COLO829 (cell line): Measurements from ENCODE around the gene FOXO6.

Experiments
- DNase-seq: peaks from one replicate; pipeline ENCODE4 v3.0.0; 2012; ENCODE audit warnings: low spot score

The FOXO6 gene

DNA sequence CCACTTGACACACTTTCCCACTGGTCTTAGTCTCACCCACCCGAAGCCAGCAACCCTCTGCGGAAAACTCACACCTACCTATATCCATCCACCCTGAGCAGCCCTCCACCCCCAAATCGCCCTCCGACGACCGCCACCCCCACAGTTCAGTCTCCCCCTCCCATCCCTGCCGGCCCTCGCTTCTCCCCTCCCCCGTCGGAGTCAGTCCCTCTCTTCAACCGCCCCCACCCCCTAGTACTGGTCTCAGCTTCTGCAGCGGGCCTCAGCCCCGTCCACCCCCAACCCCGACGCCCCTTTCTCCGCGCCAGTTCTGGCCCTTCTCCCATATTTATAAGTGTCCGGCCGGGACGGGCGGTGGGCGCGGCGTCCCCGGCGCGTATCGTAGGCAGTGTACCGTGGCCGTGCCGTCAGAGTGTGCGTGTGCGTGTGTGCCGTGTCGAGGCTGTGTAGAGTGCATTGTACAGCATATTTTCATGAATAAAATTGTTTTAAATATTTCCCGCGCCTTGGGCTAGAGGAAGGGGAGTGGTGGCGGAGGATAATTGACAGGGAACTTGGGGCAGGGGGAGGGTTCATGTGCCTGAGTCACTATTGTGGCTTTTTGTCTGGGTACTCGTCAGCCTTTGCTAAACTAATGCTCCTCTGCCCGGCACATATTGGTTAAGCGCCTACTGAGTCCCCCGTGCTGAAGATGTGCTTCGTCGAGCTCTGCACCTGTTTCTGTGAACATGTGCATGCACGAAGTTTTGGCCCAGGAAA, 22.0 kb downstream of the FOXO6 start:
- no peak for DNase-seq

DNA sequence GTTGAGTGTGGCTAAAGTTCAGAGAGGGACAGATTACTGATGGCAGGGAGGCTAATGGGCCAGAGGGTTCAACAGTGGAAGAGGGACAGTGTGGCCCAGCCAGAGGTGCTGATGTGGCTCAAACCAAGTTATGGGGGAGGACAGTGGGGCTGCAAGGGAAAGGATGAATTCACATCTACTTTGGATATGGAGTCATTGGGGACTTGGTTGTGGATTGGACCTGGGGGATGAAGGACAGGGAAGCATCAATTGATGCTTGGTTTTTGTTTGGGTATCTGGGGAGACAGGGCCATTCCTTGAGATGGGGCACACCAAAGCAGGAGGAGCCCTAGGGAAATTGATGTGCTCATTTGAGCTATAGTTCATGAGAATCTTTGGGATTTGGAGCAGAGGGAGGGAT, 23.3 kb downstream of the FOXO6 start:
- no peak for DNase-seq

DNA sequence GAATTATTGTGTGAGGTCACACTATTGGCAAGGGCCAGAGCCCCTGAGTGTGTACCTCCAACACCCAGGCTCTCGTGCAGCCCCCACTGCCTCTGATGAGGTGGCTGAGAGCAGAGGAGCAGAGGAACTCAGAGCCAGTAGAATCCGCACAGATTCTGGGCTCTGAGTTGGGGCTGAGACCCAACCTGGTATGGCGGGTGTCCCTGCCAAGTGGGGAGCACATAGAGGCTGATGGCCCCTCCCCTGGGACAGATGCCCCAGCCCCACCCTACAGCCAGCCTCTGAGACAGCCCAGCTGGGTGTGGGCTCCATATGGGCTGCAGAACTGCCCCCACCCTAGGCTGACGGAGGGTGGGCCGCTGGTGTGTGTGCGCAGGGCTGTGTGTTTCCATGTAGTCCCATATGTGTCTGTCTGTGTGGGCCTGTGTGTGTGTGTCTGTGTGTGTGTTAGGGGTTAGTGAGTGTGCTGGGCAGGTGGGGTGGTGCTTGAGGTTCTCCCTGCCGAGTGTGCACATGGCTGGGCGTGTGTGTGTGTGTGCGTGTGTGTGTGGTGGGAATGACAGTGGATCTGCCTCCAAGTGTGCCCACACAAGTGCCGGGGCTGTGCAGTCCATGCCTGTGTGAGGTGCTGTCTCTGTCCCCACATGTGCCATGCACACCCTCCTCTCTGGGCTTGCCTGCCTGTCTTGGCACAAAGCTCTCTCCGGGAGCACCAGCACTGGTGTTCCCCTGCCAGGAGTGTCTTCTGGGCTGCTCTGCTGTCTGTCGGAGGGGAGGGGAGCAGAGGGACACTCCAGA, 24.4 kb downstream of the FOXO6 start:
- no peak for DNase-seq

DNA sequence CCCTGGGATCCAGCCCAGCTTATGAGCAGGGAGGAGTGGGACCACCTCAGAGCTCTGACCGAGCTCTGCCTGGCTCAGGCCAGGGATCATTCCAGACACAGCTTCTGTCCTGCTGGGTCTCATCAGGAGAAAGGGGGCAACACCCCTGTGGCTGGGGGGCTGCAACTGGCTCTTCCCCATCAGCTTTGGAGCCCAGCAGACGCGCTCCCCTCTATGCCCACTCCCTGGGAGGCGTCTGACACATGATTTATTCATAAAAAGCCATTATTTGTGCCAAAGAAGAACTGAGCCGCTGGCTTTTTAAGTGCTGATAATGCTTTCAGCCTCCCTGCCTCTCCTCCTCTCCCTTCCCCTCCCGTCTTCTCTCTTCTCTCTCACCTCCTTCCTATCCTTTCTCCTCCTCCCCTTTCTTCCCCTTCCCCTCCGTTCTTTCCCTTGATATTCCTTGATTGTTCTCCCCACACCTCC, 25.0 kb downstream of the FOXO6 start:
- DNase-seq: no peak

DNA sequence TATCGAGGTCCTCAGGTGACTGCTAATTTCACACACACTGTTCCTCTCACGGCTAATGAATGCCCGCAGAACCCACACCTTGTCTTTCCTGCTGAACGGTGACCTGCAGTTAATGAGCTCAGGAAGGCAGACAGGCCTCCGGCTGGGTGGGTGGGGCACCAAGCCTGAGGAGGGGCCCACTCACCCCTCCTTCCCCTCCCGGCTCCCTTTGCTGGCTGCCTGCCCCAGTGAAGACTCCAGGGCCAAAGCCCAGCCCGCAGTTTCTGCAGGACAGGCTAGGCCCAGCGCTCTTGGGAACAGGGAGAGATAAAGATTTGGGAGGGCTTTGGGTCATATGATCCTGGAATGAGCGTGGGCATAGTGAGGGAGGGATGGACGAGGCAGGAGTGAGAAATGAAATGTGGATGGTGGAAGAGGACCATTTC, 26.4 kb downstream of the FOXO6 start:
- no peak for DNase-seq

DNA sequence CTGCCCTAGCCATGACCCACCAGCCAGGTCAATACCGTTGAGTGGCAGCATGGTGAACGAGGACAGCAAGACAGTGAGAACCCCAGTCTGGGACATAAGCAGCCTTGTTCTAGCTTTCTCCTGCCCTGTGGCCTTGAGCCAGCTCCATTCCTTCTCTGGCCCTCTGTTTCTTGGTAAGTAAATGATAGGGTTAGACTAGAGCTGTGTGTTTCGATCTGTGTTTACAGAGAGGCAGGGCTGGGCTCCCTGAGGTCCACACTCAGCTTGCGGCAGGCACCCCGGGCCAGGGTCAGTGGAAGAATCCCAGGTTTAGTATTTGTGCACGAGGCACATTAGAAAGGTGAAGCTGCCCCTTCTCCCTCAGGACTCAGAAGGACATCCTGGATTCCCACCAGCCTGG, 27.3 kb downstream of the FOXO6 start:
- no peak for DNase-seq

DNA sequence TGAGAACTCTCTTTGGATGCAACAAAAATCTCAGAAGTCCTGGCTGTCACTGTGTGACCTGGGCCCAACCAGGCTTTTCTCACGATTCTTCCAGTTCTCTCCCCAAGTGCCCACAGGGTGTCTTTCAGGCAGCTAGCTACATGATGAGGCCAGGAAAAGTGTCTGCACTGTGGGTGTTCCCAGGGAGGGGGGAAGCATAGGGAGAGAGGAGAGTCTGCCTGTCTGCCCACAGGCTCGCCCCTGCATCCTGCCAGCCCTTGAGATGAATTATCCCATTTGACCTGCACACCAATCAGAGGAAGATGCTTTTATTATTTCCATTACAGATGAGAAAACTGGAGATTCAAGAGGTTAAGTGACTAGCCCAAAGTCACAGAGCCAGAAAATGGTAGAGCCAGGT, 27.8 kb downstream of the FOXO6 start:
- no peak for DNase-seq

DNA sequence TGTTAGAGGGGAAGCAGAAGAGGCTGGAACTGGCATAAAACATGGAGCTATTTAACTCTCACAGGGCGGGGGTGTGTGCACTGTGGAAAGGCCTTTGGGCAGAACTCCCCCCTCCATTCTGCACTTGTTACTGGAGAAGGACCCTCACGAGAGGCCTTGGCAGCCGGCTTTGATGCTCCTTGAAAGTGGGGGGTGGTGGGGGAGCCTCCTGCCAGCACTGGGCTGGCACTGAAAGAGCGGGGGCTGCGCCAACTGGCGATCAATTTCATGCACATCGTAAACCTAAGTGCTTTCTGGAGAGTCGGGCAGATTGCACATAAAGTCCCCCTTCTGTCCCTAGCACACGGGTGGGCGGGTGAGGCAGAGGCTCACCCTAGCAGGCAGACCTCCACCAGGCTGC, 28.9 kb downstream of the FOXO6 start:
- DNase-seq: no peak

DNA sequence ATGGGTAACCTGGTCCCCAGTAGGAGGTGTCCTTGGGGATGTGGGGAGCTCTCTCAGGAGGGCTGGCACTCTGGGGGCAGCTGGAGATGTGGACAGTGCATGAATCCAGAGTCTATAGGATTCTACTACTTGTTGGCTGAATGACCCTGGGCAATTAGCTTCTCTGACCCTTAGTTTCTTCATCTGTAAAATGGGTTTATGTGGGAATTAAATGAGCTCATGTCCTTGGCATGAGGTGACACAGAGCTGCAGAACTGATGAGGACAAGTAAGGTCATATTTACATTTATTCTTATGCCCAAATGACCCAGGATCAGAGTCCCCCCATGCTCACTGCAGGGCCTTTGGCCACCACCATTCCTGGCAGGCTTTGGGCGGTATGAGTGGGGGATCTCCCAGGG, 29.3 kb downstream of the FOXO6 start:
- DNase-seq: no peak

DNA sequence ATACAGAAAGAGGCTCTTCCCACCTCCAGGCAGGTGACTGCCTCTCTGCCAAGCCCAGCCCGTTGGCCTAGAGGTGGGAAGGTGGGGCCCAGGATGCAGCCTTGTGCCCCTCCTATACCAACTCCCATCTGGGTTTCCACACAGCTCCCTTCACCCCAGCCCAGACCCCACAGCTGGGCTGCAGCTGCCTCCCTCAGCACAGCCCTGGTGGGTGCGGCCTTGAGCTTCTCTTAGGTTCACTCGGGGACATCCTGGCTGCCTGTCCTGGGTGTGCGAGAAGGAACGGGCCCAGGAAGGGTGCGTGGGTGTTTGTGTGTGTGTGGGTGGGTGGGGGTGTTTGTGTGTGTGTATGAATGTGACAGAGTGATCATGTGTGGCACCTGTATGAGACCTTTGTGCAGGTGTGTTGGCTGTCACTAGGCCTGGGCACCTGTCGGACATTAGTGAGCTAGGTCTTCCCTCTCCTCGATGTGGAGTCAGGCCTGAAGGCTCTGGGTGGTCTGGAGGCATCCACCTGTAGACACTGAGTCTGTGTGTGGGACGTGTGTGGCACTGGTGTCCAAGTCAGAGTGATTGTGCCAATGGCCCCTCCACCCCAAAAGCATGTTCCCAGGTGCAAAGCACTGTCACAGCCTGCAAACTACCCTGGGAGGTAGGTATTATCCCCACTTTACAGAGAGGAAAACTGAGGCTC, 30.7 kb downstream of the FOXO6 start:
- DNase-seq: no peak

DNA sequence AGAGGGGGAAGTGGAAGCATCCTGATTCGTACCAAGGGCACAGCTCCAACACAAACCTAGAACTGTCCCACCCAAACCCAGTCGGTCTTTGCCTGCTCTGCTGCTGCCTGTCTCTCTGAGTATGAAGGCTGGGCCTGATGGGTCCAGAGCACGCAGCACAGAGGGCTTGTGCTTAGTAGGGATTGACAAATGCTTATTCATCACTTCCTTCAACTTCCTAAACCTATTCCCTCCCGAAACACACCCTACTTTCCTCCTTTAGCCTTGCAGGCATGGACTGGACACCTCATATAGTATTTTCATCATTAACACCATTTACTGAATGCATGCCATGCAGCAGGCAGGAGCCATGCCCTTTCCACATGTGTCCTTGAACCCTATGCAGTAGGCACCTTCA, 31.3 kb downstream of the FOXO6 start:
- DNase-seq: no peak

DNA sequence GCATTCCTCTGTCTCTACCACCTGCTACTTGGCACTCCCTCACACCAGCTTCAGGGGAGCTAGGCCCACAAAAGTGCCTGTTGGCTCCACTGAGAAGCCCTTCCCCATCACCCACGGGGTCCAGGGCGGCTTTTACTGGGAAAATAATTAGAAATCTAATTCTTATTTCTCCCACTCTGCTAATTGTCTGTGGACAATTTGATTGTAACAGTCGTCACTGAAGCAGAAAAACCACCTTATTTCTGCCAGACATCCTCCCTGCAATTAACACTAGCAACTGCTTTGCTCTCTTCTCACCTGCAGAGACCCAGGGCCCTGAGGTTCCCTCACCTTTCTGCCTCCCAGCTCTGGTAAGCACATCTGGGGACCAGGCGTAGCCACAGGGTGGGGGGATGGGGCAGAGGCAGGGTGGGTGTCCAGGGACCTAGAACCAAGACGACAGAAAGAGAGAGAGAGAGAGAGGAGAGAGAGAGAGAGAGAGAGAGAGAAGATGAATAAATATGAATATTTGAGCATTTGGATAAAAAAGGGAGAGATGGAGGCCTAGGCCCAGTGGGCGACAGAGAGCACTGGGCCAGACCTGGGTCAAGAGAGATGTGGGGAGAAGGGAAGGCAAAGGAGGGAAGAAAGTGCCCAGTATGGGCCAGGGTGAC, 32.6 kb downstream of the FOXO6 start:
- no peak for DNase-seq

DNA sequence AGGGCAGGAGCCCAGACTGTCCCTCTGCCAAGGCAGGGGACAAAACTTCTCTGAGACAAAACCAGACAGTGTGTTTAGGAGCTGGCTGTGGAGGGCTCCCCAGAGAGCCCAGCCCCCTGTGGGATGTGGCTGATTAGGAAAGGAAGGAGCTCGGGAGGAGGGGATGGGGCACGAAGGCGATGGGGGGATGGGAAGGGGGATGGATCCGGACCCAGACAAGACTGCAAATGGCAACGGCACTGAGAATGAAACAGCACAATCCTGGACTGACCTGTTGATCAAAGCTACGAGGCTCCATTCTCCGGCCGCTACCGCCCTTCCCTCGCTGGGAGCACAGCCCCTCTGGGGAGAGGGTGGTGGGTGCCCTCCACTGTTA, 33.1 kb downstream of the FOXO6 start:
- DNase-seq: no peak

DNA sequence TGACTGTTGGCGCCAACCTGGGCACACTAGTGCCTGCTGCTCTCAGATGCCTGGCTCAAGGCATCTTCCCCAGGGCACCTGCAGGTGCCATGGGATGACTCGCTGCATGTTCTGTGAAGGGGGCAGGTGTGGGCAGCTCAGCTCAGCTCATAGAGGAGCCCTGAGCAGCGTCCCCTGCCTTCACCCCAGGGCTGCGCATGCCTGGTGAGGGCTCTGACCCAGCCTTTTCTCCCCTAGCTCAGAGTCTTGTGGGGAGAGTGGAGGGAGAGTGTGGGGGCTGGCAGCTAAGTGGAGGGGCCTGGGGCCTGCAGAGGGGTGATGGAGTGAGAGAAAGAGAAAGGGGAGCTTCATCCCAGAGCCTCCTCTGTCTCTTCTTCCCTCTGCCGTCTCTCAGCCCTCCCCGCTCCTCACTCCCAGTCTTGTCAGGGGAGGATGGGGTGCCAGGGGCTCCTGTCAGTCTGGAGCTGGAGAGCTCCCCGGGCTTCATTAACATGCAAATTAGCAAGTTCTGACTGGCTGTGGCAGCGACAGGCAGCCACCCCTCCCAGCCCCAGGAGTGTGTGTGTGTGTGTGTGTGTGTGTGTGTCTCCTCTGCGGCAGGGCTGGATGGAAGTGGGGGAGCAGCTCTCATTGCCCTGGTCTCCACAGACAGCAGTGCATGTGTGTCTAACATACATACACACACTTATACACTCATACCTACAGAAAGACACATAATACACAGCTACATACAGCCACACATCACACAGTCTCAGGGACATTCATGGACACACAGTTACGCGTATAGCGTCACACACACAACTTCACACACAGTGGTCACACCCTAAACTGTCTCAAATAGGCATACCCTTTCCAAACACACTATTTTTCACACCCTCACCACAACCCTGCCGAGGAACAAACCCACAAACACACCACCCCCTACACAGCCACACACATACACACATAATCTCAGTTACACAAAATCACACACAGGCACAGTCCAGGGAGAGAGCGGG, 34.0 kb downstream of the FOXO6 start:
- DNase-seq: no peak

DNA sequence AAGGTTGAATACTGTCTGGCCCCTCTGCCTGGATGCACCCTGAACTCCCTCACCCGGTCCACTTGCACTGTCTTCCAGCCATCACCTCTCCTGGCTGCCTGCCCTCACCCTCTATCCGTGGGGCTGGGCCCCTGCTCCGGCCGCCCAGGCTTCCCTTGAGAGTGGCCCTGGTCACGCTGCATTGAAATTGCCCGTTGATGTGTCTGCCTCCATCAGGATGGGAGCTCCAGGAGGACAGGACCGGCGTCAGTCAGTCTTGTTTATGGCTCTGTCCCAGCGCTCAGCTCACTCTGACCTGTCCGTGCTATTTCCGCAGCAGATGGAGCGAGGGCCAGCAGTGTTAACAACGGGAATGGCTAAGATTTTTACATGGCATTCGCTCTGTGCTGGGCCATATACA, 34.9 kb downstream of the FOXO6 start:
- DNase-seq: no peak

DNA sequence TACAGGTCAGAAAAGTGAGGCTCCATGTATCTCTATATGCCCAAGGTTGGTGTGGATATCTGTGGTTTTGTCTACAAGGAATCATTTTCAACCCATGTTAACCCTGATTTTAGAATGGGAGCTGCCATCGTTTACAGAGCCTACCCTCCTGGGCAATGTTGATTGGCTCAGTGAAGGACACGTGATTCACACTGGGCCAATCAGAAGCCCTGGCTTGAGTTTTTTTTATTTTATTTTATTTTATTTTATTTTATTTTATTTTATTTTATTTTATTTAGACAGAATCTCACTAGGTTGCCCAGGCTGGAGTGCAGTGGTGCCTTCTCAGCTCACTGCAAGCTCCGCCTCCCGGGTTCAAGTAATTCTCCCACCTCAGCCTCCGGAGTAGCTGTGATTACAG, 35.8 kb downstream of the FOXO6 start:
- no peak for DNase-seq

DNA sequence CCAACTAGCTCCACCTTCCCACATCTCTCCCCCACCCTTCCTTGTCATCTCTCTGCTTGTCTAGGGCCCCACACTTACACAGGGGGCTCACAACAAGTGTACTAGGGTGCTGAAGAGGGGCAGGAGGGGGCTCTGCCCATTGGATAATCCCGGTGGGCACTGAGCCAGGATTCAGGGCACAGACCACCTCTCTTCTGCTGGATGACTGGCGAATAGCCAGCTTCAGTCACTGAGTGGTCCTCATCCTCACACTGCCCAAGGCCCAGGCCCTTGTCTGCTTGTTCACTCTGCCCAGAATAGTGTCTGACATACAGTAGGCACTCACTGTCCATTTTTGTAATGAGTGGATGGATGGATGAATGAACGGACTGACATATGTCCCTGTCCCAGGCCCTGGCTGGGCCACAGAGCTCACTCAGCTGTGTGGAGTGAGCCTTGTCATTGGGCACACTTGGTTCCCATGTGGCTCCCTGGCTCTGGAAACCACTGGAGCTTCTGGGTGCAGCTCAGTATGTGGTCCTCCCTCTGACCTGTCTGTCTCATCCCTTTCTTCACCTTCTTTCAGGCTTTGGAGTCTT, 36.6 kb downstream of the FOXO6 start:
- DNase-seq: no peak

DNA sequence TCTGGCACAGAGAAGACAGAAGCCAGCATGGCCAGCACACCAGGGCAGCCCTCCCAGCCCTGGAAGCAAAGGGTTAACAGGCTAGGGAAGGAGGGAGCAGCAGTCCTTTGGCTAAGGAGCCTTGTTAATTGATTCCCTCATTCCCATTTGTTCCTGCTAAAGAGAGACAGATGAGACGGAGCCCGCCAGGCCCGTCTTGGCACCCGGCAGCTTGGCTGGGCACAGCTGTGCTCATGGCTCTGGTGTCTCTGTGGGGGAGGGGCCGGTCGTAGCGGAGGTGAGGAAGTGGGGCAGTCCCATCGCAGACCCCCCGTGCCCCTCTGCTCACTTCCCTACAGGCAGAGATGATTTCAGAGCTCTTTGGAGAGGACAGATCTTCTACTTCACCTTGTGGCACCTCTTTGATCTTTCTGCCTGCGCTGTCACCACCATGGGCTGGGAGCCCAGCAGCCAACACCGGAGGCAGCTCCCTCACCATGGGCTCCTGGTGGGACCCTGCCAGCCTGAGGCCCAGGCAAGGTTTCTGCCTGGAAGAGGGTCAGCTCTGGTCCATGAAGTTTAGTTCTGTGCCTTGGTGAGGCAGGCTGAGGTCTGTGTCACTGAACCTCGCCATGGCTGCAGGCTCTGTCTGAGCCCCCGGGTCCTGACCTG, 38.0 kb downstream of the FOXO6 start:
- DNase-seq: no peak

DNA sequence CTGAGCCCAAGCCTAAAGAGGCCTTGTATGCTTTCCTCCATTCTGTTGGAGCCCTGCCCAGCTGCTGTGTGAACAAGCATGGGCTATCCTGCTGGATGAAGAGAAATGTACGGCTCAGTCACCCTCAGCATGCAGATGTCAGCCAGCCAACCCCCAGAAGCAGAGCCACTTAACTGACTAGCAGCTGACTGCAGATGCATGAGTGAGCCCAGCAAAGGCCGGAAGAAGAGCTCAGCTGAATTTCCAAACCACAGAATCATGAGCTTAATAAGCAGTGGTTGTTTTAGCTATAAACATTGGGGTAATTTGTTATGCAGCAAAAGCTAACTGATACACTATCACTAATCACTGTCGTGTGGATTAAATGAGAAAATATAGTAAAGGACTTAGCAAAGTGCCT, 39.0 kb downstream of the FOXO6 start:
- DNase-seq: no peak

DNA sequence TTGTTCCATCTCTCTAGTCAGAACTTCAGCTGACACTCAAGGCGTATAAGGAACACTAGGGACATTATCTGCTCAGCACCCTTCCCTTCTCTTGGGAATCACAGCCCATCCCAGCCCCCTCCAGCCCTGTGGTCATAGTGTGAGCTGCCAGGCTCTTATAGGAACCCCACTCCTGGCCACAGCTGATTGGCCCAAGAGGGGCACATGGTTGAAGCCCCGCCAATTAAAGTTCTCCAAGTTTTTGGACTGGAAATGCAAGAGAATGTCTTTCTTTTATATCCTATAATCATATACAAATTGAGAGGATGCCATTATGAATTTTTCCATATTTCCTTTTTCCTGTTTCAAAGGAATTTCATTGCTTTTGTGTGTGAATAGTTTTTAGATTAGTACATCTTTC, 40.7 kb downstream of the FOXO6 start:
- DNase-seq: no peak
